GM10248 (cell line): Measurements from ENCODE around the gene SMIM22.

ENCODE experiments used
- CTCF ChIA-PET: fragments of 300-600 bp; sonication (Branson Sonifier 250); formaldehyde crosslinking; extraction: SDS; loops from one replicate; lab custom pipeline; 2021; ENCODE audit warnings: antibody characterized with exemption; lab: Yijun Ruan, JAX
- POLR2A ChIA-PET: fragments of 350-650 bp; sonication (Branson Sonifier 250); formaldehyde crosslinking; extraction: SDS; loops from one replicate; lab custom pipeline; 2020; ENCODE audit warnings: antibody characterized with exemption; lab: Yijun Ruan, JAX
- DNase-seq: peaks from one replicate; pipeline ENCODE4 v3.0.0; 2012; ENCODE audit errors: extremely low spot score
- TF ChIP-seq, protein P1 (sequence below): IDR thresholded peaks from 2 replicates; pipeline ENCODE4 v1.5.1; 2012; ENCODE audit warnings: mild to moderate bottlenecking, low read depth; ENCODE audit errors: extremely low read depth, missing control alignments, control extremely low read depth

Gene SMIM22

DNA sequence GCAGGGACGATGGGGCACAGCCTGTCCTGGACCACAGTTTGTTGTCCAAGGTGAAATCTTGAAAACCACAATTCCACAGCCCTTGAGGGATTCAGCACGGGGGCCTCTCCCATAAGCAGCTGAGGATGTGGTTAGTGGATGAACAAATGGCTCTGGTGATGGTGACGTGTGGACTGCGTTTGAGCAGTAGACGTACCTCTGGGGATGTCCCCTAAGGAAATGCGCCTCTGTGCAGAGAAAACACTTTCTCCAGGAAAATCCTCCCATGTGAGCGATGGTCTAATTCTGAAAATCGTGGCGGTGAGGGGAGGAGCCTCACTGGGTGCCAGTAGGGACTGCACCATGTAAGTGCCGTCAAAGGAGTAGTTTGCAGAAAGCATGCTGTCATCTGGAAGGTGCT, 4.3 kb upstream of the SMIM22 start:
- ChIA-PET CTCF (no interaction called here), POLR2A (no interaction called here)
- no peak for DNase-seq
- TF ChIP-seq, protein P1, sequence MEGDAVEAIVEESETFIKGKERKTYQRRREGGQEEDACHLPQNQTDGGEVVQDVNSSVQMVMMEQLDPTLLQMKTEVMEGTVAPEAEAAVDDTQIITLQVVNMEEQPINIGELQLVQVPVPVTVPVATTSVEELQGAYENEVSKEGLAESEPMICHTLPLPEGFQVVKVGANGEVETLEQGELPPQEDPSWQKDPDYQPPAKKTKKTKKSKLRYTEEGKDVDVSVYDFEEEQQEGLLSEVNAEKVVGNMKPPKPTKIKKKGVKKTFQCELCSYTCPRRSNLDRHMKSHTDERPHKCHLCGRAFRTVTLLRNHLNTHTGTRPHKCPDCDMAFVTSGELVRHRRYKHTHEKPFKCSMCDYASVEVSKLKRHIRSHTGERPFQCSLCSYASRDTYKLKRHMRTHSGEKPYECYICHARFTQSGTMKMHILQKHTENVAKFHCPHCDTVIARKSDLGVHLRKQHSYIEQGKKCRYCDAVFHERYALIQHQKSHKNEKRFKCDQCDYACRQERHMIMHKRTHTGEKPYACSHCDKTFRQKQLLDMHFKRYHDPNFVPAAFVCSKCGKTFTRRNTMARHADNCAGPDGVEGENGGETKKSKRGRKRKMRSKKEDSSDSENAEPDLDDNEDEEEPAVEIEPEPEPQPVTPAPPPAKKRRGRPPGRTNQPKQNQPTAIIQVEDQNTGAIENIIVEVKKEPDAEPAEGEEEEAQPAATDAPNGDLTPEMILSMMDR, result no peak

DNA sequence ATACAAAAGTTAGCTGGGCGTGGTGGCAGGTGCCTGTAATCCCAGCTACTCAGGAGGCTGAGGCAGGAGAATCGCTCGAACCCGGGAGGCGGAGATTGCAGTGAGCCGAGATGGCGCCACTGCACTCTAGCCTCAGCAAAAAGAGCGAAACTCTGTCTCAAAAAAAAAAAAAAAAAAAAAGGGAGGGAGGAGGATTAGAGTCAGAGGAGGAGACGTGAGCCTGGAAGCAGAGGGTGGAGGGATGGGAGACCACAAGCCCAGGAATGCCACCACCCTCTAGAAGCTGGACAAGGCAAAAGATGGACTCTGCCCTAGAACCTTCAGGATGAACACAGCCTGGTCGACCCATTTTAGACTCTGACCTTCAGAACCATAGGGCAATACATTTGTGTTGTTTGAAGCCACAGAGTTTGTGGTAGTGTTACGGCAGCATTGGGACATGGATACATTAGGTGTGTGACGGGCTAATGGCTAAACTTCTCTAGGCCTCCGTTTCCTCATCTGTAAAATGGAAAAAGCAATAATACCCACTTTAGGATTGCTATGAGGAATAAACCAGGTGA, 2.1 kb upstream of the SMIM22 start:
- ChIA-PET POLR2A (interaction anchor here (0.5 kb wide), 1 partner anchor 86 kb away, joined by 5 read pairs; no protein-coding TSS in a partner anchor), CTCF (interaction anchor here (1.1 to 1.2 kb wide), 2 partner anchors 14 to 76 kb away, joined by 3 read pairs; no protein-coding TSS in a partner anchor)
- no peak for DNase-seq
- TF ChIP-seq, protein P1, result no peak

DNA sequence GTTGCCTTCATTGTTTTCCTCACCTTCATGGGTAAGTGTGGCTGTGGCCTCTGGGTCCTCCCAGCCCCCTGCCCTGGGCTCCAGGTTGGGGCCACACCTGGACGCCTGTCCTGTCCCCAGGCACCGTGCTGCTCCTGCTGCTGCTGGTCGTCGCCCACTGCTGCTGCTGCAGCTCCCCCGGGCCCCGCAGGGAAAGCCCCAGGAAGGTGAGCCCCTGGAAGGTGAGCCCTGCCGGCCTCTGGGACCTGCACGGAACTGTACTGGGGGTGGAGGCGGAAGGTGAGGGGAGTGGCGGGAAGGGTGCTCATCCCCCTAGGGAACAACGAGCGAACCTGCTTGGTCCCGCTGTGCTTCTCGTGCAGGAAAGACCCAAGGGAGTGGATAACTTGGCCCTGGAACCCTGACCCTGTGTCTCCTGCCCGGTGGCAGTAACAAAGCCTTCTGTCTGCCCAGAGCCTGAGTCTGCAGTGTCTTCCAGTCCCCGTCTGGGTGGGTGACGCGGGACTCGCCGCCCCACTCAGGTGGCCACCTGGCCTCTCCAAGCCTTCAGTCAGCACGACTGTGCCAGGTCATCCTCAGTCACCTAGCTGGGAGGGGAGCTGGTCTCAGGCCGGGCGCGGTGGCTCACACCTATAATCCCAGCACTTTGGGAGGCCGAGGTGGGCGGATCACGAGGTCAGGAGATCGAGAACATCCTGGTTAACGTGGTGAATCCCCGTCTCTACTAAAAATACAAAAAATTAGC, 831 bp downstream of the SMIM22 start:
- POLR2A ChIA-PET, result no interaction called here
- TF ChIP-seq, protein P1, result no peak
- CTCF ChIA-PET, result interaction anchor here (1.1 to 1.4 kb wide), 3 partner anchors 8 to 161 kb away, joined by 3 to 4 read pairs (median 3); partner anchors contain the start of gene SEPTIN12
- no peak for DNase-seq

GRCh38 chr16:4796982-4797804, 2.0 kb downstream of the SMIM22 start:
- no peak for DNase-seq
- CTCF ChIA-PET, result interaction anchor here (1.3 to 1.5 kb wide), 3 partner anchors 10 to 173 kb away, joined by 3 to 4 read pairs (median 4); partner anchors contain the start of genes MGRN1 and SEPTIN12
- TF ChIP-seq, protein P1, result no peak
- POLR2A ChIA-PET, result no interaction called here

- CTCF ChIA-PET, result interaction anchor here (1.4 to 1.5 kb wide), 2 partner anchors 10 to 174 kb away, joined by 3 to 4 read pairs; partner anchors contain the start of genes MGRN1 and SEPTIN12
- TF ChIP-seq, protein P1, result no peak
- no peak for DNase-seq
These were observed 2.7 kb downstream of the SMIM22 start for GRCh38 chr16:4797805-4798252.

DNA sequence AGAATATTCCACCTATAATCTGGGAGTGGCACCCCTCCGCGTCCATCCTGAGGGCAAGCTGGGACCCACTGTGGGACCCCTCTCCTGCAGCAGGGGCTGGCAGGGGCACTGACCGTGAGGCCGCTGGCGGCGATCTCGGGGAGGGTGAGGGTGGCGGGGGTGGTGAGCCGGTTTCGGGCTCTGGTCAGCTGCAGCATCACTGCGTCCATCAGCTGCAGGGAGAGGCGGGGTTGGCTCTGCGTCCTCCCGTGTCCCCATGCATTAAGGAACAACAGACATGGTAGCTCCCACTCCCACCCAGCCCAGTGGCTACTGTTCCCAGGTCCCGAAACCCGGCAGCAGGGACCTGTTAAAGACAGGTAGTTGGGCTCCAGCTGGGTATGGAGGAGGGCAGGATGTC, 3.3 kb downstream of the SMIM22 start:
- TF ChIP-seq, protein P1, result no peak
- ChIA-PET CTCF (interaction anchor here (1.5 kb wide), 1 partner anchor 175 kb away, joined by 4 read pairs; the partner anchor contains the start of gene MGRN1), POLR2A (no interaction called here)

More at GRCh38 chr16:4797805-4798252, 2.7 kb downstream of the SMIM22 start:
- POLR2A ChIA-PET, result no interaction called here

More for the DNA sequence above, 3.3 kb downstream of the SMIM22 start:
- DNase-seq, result no peak
